Activated CD4-positive, alpha-beta T cell treated with anti-CD3 and anti-CD28 coated beads, Interleukin-2, Interleukin-6, amounts not matched to agents 100 ng/mL and 50 ng/mL, durations not matched to agents 16 hours and 8 hours (primary cell): ENCODE data around the gene VSIG8.
A peak's percentile ranks its signal among the peaks of the same experiment; 100 is the strongest.

Source experiments
- DNase-seq: peaks from one replicate; pipeline ENCODE4 v3.0.0-alpha.2; 2020

Gene VSIG8

DNA sequence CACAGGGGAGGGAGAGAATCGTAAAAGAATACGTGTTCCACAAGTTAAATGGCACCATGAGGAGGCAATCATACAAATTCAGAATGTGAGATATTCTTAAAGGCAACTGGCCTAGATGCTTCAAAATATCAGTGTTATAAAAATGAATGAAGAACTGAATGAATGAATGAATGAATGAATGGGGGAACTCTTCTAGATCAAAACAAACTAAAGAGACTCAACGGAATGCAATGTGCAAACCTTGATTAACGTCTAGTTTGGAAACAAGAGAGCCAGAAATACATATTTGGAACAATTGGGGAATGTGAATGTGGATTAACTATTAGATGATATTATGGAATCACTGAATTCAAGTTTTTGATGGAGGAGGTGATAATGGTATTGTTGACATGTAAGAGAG lies 20.7 kb upstream of the VSIG8 start:
- no peak for DNase-seq

DNA sequence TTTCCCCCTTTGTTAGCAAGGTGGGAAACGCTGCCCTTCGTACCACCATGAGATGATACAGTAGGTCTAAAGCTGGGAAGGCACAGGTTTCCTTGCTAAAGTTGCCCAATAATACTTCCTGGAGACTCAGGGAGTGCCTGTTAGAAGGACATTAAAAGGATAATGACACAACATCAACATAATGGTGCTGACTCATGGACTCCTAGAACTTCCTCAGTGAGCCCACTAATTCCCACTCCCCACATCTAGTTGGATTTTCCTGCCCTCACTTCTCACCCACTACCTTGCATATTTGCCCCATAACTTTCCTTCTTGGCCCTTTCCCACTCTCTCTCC lies 20.0 kb upstream of the VSIG8 start:
- no peak for DNase-seq

DNA sequence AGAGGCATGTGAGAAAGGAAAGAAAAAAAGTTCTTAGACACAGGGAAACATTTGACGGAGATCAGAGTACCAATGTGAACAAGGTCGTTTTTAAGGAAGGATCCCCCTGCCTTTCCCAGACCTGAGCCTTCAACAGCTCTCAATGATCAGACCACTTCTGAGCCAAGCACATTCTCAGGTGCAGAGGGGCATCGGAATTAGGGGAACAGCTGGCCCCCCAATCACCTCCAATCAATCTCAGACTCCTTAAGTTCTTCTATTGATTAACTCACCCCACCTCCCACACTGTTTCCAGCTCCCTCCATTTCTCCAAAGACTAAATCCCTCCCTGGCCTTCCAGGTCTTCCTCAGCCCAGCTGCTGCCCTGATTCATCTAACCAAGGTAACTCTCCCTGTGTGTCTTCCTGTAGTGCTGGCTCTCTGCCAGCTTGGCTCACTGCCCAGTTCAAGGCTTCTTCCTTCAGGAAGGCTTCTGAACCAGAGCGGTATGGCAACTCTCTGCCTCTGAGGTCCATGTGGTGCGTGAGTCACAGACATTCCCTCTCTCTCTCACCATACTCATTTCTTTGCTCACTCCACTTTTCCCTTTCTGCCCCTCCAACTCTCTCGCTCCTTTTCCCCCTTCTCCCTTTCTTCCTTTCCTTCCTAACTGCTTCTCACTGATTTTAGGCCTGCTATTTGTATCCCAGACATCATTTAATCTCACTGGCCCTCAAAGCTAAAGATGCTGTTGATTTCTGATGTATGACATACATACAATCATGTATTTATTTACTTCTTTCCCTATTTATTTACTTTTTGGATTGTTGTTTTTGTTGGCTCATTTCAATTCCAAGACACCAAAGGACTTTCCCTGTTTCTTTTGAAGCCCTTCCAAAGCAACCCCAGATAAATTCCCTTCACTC lies 19.4 kb upstream of the VSIG8 start:
- no peak for DNase-seq

DNA sequence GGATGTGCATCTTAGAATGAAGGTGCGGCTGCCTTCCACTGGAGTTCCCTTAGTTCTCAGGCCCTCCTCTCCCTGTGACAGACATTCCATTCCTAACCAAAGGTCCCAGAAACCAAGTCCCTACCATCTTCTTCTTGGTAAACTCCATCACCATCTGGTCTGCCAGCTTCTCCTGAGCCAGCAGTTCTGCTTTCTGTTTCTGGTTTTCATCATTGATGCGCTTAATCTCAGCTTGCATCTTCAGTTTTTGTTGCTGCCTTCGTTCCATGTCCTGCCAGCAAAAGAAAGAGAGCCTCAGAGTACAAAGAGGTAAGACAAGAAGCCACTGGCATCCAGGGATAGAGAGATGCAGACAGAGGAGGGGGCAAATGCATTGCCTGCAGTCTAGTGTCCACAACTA lies 18.0 kb upstream of the VSIG8 start:
- DNase-seq = no peak

DNA sequence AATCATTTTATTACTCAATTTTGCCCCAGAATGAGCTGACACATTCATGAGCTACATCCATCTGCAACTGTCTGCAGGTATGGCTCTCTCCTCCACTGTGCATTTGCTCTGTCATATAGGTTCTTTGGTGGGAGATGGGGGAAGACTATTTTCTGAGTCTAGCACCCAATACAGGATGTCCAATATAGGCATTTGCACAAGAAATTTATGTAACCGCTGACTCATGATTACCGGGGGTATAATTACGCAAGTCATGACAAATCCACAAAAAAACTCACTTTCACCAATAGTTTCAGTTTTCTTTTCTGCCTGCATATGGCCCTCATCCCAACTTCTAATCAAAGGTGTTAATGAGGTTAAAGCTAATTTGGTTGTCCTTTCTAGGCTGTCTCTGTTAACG lies 17.5 kb upstream of the VSIG8 start:
- peak; percentile 30 for DNase-seq

DNA sequence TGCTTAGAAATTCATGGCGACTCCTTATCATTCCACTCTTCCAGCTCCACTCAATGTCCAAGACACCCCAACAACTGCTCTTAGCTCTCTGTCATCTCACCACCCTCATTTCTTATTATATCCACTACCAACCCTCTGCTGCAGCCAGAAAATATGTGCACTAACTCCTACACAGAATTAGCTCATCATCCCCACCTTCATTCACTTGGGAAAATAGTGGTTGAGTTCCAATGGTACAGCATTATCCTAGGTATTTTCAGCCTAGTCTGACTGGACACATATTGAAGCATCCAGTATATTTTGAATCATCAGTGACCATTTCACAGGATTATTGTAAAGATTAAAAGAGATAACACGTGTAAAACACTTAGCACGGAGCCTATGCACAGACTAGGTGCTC lies 16.7 kb upstream of the VSIG8 start:
- no peak for DNase-seq

DNA sequence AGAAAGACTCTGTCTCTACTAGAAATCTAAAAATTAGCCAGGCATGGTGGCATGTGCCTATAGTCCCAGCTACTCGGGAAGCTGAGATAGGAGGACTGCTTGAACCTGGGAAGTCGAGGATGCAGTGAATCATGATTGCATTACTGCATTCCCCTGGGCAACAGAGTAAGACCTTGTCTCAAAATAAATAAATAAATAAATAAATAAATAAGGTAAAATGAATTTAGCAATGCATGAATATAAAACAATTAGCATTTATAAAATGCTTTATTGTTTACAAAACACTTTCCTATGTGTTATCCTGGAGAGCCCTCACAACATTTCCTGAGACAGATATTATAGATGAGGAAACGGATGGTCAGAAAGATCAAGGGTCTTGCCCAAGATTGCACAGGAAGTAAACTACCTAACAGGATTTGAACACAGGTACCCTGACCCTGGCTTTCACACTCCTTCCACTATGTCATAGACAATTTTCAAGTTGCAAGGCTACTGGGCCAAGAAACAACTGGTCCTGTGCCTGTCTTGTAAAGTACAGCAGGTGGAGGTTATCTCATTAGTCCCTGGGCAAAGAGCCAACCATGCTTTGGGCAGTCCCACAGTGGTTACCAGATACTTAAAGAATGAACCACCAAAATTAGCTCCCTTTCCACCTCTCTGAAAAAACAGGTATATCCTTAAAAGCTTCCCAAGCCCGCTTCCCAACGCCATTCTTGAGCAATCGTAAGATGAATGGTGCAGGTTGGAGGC lies 15.4 kb upstream of the VSIG8 start:
- DNase-seq = no peak

DNA sequence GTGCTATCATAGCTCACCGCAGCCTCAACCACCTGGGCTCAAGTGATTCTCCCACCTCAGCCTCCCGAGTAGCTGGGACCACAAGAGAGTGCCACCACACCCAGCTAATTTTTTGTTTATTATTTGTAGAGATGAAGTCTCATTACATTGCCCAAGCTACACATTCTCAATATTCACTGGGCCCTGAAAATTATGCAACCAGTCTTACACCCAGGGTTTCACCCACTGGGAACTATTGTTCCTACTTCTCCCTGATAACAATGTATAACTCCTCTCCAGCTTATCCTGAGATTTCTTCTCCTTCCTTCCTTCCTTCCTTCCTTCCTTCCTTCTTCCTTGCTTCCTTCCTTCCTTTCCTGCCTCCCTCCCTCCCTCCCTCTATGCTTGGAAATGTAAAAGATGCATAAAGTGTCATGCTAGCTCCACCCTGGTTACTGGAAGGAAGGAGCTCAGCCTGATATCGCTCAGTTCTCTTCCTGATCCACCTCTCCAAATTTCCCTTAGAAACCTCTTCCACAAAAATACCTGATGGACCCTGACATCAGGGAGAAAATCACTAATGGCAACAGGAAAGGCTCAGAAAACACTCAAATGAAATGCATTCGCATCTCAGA lies 11.2 kb upstream of the VSIG8 start:
- no peak for DNase-seq

DNA sequence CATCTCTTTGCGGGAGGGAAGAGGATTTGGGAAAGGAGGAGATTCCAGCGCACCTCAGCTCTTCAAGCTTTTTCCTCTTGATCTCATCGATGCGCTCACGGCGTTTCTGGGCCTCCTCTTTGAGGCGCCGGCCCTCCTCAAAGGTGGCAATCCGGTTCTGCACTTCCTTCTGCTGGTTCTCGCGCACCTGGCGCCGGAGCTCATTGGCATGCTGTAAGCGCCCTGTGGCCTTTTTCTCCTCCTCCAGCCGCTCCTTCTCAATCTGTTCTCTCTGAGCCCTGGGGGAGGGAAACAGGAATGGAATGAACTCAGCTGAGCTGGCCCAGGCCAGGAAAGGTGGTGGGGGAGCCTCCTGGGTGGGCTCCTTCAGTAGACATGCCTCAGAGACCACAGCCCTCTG lies 10.4 kb upstream of the VSIG8 start:
- DNase-seq = no peak

DNA sequence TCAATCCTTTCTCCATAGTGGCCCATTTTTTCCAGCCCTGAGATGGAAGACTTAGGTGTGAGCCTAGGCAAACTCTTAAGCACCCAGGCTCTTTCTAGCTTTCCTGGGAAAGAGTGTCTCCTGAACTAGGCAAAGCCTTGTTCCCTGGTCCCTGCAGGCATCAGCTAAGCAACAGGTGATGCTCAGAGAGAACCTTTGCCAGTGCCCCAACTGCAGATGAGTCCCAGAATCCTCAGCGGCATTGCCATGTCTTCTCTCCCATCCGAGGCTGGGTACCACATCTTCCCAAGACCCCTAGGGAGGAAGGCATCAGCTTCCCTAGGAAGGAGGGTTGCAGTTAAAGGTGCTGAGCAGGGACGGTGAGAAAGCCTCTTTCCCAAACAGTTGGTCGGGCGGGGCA lies 8.2 kb upstream of the VSIG8 start:
- DNase-seq = no peak

DNA sequence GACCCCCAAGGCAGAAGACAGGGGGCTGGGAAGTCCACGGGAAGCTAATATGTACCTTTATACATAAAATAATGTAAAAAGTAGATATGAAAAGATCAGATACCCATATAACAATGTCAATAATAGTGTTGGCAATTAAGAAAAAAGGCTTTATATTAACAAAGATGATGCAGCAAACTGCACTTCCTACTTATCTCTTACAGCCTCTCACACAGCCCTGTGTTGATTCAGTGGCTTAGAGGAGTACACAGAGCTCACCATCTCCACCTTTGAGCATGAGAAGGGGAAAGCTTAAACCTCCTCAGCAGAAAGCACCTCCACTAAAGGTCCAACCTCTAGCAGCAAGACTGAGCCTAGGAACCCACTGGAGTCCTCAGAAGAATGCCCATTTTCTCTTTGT lies 7.2 kb upstream of the VSIG8 start:
- DNase-seq = no peak

DNA sequence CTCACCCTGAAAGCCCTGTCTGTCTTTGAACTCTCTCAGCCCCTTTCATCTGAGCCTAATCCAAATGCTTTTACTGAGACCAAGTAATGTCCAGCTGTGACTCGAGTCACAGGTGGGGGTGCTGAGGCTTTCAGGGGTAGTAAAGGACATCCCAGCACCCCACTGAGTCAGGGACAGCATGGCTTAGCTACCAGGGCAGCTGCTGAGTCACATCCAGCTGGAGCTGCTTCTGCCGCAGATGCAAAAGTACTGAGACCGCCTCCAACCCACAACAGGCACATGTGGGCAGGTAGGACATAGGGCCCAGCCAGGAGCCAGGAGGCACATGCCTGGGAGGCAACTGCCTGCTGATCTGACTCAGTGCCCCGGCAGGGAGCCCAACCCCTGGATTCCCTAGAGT lies 6.7 kb upstream of the VSIG8 start:
- peak; percentile 32 for DNase-seq

DNA sequence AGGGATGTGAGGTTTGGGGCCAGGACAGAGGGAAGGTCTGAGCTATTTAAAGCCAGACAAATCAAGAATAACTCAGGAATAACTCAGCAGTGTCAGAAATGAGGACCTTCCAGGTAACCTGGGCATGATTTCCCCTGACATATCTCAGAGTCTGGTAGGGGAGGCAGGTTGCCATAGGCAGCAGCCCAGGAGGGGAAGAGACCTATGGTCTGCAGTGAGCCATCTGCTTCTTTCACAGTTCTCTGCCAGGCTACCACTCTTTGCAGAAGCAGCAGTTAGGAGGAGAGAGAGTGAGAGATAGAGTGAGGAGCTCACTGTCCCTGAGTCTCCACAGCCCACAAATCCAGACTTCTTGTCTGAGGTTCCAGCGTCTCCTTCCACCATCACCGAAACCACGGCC lies 6.3 kb upstream of the VSIG8 start:
- no peak for DNase-seq

DNA sequence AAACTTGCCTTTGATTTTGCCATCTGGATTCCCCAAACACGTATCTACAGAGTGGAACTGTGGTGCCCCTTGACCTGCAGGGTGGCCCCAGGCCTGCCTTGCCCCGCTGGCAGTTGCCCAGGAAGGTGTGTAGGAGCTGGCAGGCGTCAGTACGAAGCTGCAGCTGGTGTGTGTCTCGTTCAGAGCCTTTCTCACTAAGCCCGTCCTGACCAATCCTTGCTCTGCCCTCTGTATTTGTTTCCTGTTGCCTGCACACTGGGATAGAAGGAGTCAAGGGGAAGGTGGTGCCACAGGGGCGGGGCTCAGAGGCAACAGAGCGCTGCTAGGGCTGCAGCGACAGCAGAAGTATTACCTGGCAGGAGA lies 5.2 kb upstream of the VSIG8 start:
- DNase-seq = no peak

DNA sequence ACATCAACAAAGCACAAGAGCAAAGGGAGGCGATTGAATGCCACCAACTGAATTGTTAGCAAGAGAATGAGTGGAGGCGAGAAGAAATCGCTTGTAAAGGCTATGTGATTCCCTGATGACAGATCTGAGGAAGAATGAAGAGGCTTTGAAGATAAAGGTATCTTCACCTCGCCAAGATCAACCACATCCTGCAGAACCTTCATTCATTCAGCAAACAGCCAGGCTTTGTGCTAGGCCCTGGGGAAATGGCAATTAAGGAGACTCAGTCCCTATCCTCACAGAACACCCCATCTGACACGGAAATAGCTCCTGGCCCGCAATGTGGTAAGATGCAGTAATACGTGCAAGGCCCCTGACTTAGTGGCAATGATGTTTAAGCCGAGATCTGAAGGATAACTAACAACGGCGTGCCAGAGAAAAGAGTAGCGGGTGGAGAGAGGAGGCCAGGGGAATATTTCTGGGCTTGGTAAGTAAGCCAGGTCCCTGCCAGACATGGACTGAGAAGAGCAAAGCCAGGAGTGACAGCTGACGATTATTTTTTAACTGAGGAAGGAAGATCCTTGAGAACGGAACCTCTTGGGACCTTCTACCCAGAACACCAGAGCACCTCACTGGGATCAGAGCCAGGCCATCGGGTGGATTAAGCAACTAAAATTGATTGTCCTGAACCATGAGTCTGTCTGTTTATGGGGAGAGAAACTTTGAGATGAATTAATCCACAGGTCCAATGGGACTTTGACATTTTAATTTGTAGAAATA lies 4.6 kb upstream of the VSIG8 start:
- no peak for DNase-seq

DNA sequence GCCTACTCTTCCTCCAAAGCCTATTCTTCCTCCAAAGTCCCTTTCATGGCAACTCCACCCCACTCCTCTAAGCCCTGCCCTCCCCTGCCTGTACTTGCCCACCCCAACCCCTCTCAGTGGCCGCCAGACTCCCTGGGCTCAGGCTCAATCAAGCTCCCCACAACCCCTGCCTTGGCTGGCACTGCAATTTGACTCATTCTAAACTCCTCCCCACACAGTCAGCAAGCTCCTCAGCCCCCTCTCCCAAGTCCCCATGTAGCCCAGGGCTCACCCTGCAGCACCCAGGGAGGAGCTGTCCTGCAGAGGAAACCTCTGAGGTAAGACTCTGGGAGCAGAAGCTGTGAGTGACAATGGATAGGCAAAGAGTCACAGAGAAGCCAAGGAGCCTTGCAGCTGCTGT lies 3.6 kb upstream of the VSIG8 start:
- no peak for DNase-seq

DNA sequence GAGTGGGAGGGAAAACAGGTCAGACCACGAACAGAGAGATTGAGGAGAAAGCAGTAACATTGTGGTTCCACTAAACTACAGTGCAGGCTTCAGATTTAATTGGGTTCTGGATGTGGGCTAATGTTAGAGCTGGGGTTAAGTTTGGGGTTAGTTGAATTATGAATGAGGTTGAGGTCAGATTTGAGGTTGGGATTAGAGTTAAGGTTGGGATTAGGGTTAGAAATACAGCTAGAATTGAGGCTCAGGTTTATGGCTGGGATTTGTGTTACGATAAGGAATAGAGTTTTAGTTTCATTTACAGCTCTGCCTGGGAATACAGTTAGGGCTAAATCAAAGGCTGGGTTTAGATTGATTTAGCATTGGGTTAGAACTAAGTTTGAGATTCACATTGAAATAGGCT lies 1.8 kb upstream of the VSIG8 start:
- DNase-seq = no peak

DNA sequence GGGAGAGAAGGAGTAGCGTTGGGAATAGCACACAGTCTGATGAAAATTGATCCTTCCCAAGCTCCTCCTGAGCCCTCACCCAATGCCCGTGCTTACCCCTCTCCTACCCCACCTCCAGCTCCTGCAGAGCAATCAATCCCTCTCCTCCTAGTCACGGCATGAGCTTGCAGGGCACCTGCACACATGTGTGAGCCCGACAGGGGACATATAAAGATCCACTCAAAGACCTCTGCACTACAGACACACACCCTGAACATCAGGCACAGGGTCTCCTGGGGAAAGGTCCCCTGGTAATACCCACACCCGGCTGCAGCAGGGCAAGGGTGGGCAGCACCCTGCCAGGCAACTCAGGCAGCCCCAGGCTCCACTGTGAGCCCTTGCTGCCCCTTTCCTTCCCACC lies 426 bp downstream of the VSIG8 start:
- no peak for DNase-seq

DNA sequence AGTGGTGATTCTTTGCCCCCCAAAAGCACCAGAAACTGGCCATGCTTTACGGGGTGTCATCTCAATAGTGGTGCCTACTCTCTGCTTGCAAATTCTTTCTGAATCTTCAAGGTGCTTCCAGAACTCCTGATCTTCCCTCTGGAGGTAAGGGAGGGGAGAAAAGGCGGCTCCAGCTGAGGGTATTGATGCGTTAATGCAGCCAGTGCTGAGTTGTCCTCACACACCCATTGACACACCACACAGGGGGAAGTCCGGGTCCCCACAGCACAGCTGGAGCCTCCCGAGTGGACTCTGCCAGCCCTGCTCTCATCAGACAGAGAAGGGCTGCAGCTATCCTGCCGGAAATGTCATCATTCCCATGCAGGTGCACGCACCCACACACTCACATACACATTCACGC lies 1.2 kb downstream of the VSIG8 start:
- DNase-seq = no peak

DNA sequence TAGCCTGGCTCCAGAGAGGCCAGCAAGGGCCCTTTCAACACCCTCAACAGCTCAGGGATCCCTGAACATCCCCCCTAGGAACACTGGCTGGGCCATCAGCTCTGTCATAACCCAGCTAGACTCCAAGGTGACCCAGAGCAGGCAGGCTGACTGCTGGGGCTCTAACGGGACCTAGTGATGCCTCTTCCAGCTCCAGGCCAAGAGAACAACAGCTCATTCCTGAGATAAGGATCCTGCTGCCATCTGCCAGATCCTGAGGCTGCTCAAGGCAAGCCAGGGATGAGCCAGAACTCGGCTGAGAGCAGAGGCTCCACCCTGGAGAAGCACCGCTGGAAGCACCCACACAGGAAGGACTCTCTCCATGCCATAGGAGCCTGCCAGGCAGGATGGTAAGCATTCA lies 2.0 kb downstream of the VSIG8 start:
- DNase-seq = no peak

DNA sequence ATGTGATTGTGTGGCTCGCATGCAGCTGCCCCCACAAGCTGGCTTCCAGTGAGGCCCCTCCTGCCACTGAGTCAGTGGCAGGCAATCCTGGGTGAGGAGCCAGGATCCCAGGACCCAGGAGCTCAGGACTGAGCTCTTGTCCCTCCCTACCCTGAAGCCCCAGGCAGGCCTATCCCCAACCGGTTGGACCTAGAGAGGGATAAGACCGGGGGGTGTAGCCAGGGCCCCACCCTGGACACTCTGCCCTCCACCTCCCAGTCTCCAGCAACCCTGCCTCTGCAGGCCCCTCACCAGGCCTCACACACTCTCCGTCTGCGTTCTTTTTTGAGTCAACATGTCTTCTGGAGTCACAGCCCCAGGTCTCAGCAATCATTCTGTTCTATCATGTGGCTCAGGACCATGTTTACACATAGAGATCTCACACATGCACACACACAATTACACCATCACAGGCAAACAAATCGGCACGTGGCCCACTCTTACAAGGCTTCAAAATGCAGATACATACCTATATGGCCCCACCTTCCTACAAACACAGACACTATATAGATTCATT lies 2.6 kb downstream of the VSIG8 start:
- no peak for DNase-seq

DNA sequence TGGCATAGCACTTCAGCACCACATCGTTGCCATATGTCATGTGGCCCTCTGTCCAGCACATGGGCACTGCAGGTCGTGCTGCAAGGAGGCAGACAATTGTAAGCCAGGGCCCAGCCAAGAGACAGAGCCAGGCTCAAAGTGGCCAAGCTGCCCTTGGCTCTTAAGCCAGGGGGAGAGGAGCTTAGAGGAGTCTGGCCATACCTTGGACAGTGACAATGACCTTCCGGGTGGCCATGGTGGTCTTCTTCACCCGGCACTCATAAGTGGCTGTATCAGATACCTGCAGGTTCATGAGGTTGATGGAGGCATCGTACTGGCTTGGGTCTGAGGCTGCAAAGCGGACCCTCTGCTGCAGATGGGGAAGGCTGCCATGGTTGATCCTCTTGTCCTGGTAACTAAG lies 4.6 kb downstream of the VSIG8 start:
- DNase-seq = no peak

DNA sequence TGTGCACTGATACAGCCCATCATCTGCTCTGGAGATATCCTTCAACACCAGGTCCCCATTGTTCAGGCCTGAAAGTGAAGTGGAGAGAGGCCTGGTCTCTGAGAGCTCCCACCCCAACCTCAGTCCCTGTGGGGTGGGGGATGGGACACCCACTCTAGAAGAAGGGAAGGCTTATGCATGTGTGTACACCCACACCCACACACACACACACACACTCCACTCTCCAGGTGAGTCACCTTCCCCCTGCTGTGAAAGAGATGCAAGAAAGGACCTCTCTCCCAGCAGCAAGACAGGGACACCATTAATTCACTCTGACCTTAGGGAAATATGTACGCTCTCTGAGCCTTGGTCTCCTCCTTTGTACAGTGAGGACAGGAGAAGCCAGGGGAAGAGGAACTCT lies 5.9 kb downstream of the VSIG8 start:
- DNase-seq = no peak
